ENCODE measurements around the gene EPHB1.
"Not testable (repeated sequence)": the region's sequence is repeated elsewhere in the genome, so short reads cannot be mapped to it uniquely, and the experiment has no call there.

The EPHB1 gene

GRCh38 chr3:135012101-135012500, 217.0 kb downstream of the EPHB1 start:
- no peak for DNase-seq

DNA sequence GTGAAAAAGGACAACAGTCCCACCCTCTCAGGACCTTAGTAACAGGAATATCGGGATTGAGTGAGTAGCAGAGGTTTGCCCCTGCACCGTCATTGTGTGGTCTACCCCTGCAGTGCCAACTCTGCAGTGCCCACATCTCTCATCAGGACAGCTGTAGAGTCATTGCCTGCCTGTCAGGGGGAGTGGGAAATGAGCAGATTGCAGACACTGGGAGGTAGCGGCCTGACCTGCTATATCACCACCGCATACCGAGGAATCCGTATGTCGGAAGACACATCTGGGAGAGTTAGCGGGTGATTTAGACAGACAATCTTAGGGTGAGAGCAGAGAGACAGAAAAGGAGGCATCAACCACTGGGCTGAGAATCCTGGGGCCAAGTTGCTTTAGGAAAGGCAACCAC, 218.1 kb downstream of the EPHB1 start:
- DNase-seq: no peak

GRCh38 chr3:135014566-135014965, 219.5 kb downstream of the EPHB1 start:
- no peak for DNase-seq

DNA sequence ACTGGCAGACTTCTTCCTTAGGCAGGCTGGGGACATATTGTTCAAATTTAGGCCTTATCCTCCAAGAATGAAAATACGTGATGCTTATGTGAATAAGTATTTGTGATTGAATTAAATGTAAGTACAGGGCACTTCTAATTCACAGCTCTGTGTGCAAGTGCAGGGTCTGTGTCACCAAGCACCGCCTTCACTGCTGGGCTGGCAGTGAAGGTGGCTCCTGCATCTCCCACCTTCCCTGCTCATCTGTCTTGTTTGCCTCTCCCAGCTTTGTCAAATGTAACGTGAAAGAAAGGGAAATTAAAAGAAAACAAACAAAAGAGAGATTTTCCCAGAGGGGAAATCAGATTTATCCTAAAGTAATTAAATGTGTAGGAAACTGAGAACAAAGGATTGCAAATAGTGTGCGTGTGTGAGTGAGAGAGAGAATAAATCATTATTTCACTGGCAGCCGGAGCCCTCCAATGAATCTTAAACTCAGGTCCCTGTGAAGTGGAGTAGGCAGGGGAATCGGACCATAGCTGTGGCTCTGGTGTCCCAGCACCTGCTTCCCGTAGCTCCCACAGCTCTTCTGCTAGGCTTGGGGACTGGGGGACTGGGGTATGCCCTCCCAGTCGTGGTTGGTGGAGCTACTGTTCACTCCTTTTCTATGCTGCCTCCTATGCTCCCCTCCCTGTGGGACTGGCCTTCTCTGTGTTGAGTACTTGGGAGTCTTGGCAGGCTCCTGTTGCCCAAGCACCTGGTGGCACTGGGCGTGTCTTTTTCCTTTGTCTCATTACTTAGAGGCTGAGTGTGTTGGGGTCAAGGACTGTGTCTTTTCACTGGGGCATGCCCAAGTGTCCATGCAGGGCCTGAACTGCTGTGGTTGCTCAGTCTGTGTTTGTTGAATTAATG, 222.2 kb downstream of the EPHB1 start:
- no peak for DNase-seq

DNA sequence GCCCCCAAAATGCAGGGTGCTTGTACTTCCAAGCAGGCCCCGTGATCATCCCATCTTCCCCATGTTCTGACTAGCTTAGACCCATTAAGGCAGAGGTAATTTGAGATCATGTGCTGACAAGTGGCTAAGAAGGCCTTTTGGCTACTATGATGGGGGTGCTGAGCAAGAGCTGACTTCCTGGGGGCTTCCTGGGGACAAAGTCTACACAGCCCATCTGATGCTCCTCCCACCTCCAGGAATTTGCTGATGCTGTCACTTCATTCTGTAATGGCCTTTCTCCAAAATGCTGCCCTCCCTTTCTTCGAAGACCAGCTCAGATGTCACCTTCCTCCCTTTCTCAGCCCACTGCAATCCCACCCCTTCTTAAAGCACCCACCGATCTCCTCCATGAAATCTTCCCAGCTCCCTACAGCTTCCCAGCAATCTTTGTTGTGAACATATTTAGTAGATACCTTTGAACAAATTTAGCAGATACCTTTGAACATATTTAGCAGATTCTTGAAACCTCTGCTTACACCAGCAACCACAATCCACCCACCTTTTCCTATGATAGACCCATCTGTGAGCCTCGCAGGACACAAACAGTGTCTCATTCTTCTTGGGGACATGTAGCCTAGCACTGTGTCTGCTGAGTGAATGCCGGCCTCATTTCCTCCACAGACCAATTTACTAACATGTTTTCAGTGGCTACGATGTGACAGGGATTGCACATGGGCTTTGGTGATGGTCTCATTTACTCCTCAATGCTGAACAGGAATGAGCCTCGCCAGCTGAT, 223.3 kb downstream of the EPHB1 start:
- DNase-seq: no peak

DNA sequence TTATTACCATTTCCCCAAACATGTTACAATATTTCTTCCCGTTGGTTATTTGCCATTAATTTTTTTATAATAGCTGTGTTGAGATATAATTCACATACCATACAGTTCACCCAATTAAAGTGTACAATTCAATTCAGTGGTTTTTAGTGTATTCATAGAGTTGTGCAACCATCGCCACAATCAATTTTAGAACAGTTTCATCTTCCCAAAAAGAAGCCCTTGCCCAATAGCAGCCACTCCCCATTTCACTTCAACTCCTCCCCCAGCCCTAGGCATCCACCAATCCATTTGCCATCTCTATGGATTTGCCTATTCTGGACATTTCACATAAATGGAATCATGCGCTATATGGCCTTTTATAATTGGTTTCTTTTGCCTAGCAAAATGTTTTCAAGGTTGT, 225.1 kb downstream of the EPHB1 start:
- no peak for DNase-seq

DNA sequence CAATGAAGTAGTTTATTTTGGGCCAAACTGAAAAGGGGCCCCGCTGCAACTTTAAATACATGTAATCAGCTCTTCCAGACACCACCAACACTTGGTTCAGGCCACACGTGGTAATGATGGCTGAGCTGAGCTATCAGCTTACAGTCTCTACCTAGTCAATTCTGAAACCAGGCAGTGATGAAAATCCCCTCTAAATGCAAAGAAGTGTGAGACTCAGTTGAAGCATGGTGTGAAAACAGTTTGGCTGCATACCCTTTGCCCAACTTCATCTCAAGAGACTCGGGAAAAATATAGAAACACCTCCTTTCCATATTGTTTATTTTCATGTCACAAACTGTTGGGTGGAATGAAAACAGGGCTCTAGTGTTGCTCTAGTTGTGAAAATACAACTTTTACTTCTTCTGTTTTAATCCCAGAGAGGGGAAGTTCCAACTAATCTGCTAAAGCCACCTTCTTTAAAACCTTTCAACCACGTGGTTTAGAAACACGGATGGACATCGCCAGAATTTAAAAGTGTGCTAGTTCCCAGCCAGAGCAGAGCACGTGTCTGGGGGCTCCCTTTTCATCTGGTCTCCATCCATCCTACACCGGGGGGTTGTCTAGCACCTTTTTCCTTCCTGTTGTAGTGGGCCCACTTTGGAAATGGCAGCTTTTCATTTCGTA, 229.1 kb downstream of the EPHB1 start:
- DNase-seq: no peak

GRCh38 chr3:135030768-135031615, 235.9 kb downstream of the EPHB1 start:
- DNase-seq: not testable (repeated sequence)

GRCh38 chr3:135033737-135034136, 238.7 kb downstream of the EPHB1 start:
- DNase-seq: no peak

DNA sequence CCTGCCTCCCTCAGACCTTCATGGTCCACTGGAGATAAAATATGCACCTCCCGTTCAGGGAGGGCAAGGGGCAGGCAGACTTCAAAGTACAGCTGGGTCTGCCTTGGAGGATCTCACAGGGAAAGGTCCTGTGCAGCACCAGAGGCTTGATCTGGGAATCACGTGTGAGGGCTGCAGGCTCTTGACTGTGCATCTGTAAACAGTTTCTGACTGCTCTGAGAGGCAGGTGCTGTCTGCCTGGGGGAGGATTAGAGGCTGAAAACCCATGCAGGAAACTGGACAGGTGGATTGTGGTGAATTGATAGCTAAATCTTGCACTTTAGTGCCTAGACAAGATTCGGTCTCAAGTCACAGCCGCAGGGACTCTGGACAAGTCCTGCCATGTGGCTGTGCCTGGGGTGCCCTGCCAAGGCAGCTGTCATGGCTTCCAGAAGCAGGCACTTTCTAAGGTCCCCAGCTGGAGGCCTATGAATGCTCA, 239.3 kb downstream of the EPHB1 start:
- no peak for DNase-seq

- no peak for DNase-seq
These were observed 239.9 kb downstream of the EPHB1 start for GRCh38 chr3:135034891-135035440.

- no peak for DNase-seq
These were observed 243.1 kb downstream of the EPHB1 start for GRCh38 chr3:135038186-135038585.

- DNase-seq: not testable (repeated sequence)
These were observed 244.5 kb downstream of the EPHB1 start for GRCh38 chr3:135039536-135039935.

- no peak for DNase-seq
These were observed 245.5 kb downstream of the EPHB1 start for GRCh38 chr3:135040321-135041240.

DNA sequence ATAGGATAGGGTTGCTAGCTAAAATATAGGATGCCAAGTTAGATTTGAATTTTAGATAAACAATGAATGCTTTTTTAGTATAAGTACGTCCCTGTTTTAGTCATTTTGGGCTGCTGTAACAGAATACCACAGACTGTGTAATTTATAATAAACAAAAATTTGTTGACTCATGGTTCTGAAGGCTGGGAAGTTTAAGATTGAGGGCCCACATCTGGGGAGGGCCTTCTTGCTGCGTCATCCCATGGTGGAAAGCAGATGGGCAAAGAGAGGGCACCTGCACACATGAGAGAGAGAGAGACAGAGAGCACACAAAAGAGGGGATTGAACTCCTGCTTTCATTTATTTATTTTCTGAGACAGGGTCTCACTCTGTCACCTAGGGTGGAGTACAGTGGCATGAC, 246.5 kb downstream of the EPHB1 start:
- no peak for DNase-seq

- DNase-seq: no peak
These were observed 252.0 kb downstream of the EPHB1 start for GRCh38 chr3:135047061-135047460.

DNA sequence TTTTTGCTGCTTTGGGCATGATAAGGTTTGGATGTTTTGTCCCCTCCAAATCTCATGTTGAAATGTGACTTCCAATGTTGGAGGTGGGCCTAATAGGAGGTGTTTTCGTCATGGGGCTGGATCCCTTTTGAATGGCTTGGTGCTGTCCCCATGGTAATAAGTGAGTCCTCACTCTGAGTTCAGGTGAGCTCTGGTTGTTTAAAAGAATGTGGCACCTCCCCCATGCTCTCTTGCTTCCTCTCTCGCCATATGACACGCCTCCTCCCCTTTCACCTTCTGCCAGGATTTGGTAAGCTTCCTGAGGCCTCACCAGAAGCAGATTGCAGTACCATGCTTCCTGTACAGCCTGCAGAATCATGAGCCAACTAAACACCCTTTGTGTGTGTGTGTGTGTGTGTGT, 255.5 kb downstream of the EPHB1 start:
- no peak for DNase-seq

DNA sequence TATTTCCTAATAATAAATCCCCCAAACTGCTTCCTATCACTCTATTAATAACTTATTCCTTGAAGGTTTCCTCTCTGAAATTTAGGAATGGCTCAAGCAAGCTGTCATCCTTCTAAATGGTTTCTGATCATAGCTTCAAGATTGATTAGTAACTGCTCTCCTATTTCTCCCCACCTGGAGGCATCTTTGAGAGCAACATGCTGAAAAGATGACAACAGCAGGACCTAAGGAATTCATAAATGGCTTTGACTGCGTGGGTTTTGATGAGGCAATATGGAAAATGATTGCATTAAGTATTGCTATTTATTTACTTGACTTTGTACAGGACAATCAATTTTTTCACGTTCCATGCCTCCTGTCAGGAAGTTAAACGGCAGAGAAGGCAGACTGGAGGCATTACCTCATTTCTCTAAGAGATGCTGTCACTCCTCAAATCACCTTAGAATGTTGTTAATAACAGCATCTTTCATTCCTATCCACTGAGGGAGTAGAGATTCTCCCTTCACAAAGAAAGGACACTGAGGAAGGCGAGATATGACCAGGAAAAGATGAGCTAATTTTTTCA, 256.4 kb downstream of the EPHB1 start:
- no peak for DNase-seq

GRCh38 chr3:135055449-135055848, 260.4 kb downstream of the EPHB1 start:
- no peak for DNase-seq

- DNase-seq: no peak
These were observed 261.1 kb downstream of the EPHB1 start for GRCh38 chr3:135056084-135056730.

Data from NCI-H1694 (cell line).